HEK293 (cell line): Measurements from ENCODE around the gene DGKD.

Experiments used
- CTCF ChIA-PET: fragments of 350-600 bp; formaldehyde crosslinking; extraction: SDS; loops from one replicate; lab custom pipeline; 2021; ENCODE audit warnings: antibody characterized with exemption; lab: Yijun Ruan, JAX
- POLR2A ChIA-PET: fragments of 300-600 bp; formaldehyde crosslinking; extraction: SDS; loops from one replicate; lab custom pipeline; 2020; ENCODE audit warnings: antibody characterized with exemption, inconsistent platforms; lab: Yijun Ruan, JAX
- H3K27ac ChIP-seq: fragments of 200-500 bp; sonication (Bioruptor generic); 2 replicates; pipeline ENCODE4 v1.5.1; 2014; ENCODE audit warnings: low read depth, low read length, control low read depth, inconsistent platforms; ENCODE audit errors: extremely low read depth
- H3K36me3 ChIP-seq, 2 experiments: fragments of 200-500 bp in 1 of 2; sonication (Bioruptor generic) in 1 of 2; 1 replicate in 1 of 2; 2 replicates in 1 of 2; pipeline ENCODE4 v1.5.1; 2014 to 2017; ENCODE audit warnings: inconsistent platforms in 2 of 2, low read length in 2 of 2; ENCODE audit not compliant: control insufficient read depth in 2 of 2, insufficient read depth in 1 of 2
- H3K4me1 ChIP-seq: fragments of 200-500 bp; sonication (Bioruptor generic); 2 replicates; pipeline ENCODE4 v1.5.1; 2014; ENCODE audit warnings: mild to moderate bottlenecking, low read length, inconsistent platforms; ENCODE audit not compliant: control insufficient read depth, insufficient read depth
- H3K4me3 ChIP-seq: 2 replicates; pipeline ENCODE4 v1.5.1; 2011; ENCODE audit warnings: low read depth, mild to moderate bottlenecking, control low read depth, low read length, moderate library complexity
- H3K9me3 ChIP-seq: fragments of 200-500 bp; sonication (Bioruptor generic); 2 replicates; pipeline ENCODE4 v1.5.1; 2014; ENCODE audit warnings: low read depth, low read length, inconsistent platforms; ENCODE audit not compliant: control insufficient read depth, insufficient read depth
- KLF17 ChIP-seq: fragments of 450-650 bp; formaldehyde crosslinking; IDR thresholded peaks from 2 replicates; pipeline ENCODE4 v1.5.1; 2016; ENCODE audit warnings: missing biosample characterization, missing genetic modification characterization
- TRIM28 ChIP-seq: IDR thresholded peaks from 2 replicates; pipeline ENCODE4 v1.6.1; 2011; ENCODE audit warnings: low read length, control low read depth, borderline replicate concordance
- ZNF114 ChIP-seq: fragments of 450-650 bp; formaldehyde crosslinking; IDR thresholded peaks from 2 replicates; pipeline ENCODE4 v1.5.0; 2017; ENCODE audit warnings: missing biosample characterization, missing genetic modification characterization
- ZNF132 ChIP-seq: fragments of 450-650 bp; formaldehyde crosslinking; IDR thresholded peaks from 2 replicates; pipeline ENCODE4 v1.5.1; 2017; ENCODE audit warnings: missing biosample characterization, missing genetic modification characterization, borderline replicate concordance
- ZNF133 ChIP-seq: fragments of 450-650 bp; formaldehyde crosslinking; IDR thresholded peaks from 2 replicates; pipeline ENCODE4 v1.5.1; 2016; ENCODE audit warnings: missing biosample characterization, missing genetic modification characterization
- ZNF202 ChIP-seq: fragments of 450-650 bp; formaldehyde crosslinking; IDR thresholded peaks from 2 replicates; pipeline ENCODE4 v1.5.1; 2016; ENCODE audit warnings: missing biosample characterization, missing genetic modification characterization, borderline replicate concordance
- ZNF394 ChIP-seq: fragments of 450-650 bp; formaldehyde crosslinking; IDR thresholded peaks from 2 replicates; pipeline ENCODE4 v1.5.1; 2016; ENCODE audit warnings: missing biosample characterization, missing genetic modification characterization, mild to moderate bottlenecking, moderate library complexity, borderline replicate concordance
- ZNF48 ChIP-seq: fragments of 450-650 bp; formaldehyde crosslinking; IDR thresholded peaks from 2 replicates; pipeline ENCODE4 v1.5.1; 2016; ENCODE audit warnings: missing biosample characterization, missing genetic modification characterization
- ZNF529 ChIP-seq: fragments of 450-650 bp; formaldehyde crosslinking; IDR thresholded peaks from 2 replicates; pipeline ENCODE4 v1.5.1; 2017; ENCODE audit warnings: missing genetic modification characterization, missing biosample characterization; ENCODE audit not compliant: insufficient replicate concordance
- ZNF548 ChIP-seq: fragments of 450-650 bp; formaldehyde crosslinking; IDR thresholded peaks from 2 replicates; pipeline ENCODE4 v1.5.1; 2016; ENCODE audit warnings: missing biosample characterization, missing genetic modification characterization
- ZNF596 ChIP-seq: fragments of 450-650 bp; IDR thresholded peaks from 2 replicates; pipeline ENCODE4 v1.5.0; 2018; ENCODE audit warnings: missing biosample characterization, mild to moderate bottlenecking, missing genetic modification characterization, moderate library complexity
- ZNF610 ChIP-seq: fragments of 450-650 bp; formaldehyde crosslinking; IDR thresholded peaks from 2 replicates; pipeline ENCODE4 v1.5.1; 2016; ENCODE audit warnings: missing biosample characterization, missing genetic modification characterization, borderline replicate concordance
- ZNF629 ChIP-seq: fragments of 450-650 bp; formaldehyde crosslinking; IDR thresholded peaks from 2 replicates; pipeline ENCODE4 v1.5.1; 2017; ENCODE audit warnings: missing biosample characterization, missing genetic modification characterization
- ZNF701 ChIP-seq: fragments of 450-650 bp; formaldehyde crosslinking; IDR thresholded peaks from 2 replicates; pipeline ENCODE4 v1.5.1; 2016; ENCODE audit warnings: missing biosample characterization, missing genetic modification characterization
- ZNF768 ChIP-seq: fragments of 450-650 bp; formaldehyde crosslinking; IDR thresholded peaks from 2 replicates; pipeline ENCODE4 v1.5.1; 2018; ENCODE audit warnings: missing biosample characterization, mild to moderate bottlenecking, missing genetic modification characterization
- ZNF785 ChIP-seq: fragments of 450-650 bp; formaldehyde crosslinking; IDR thresholded peaks from 2 replicates; pipeline ENCODE4 v1.5.1; 2016; ENCODE audit warnings: missing biosample characterization, missing genetic modification characterization
- TF ChIP-seq, protein P1 (sequence below): fragments of 450-650 bp; formaldehyde crosslinking; IDR thresholded peaks from 2 replicates; pipeline ENCODE4 v1.5.1; 2016; ENCODE audit warnings: missing biosample characterization, missing genetic modification characterization
- TF ChIP-seq, protein P2 (sequence below): fragments of 450-650 bp; formaldehyde crosslinking; IDR thresholded peaks from 2 replicates; pipeline ENCODE4 v1.5.1; 2016; ENCODE audit warnings: missing biosample characterization, missing genetic modification characterization
- TF ChIP-seq, protein P3 (sequence below): fragments of 450-650 bp; formaldehyde crosslinking; IDR thresholded peaks from 2 replicates; pipeline ENCODE4 v1.5.1; 2016; ENCODE audit warnings: missing biosample characterization, missing genetic modification characterization, low read depth
- TF ChIP-seq, protein P4 (sequence below): fragments of 450-650 bp; formaldehyde crosslinking; IDR thresholded peaks from 2 replicates; pipeline ENCODE4 v1.5.1; 2016; ENCODE audit warnings: missing biosample characterization, missing genetic modification characterization

Gene DGKD

GRCh38 chr2:233489143-233489542, 134.8 kb downstream of the DGKD start:
- no peak overlapping the region for H3K4me3 ChIP-seq
- no peak for TF ChIP-seq ZNF785
- no peak for TF ChIP-seq ZNF202 (tag by site-specific recombination)
- no peak for TF ChIP-seq ZNF610
- no peak for TF ChIP-seq ZNF48 (tag by site-specific recombination)
- TF ChIP-seq ZNF394 (tag by site-specific recombination): no peak
- no peak for TF ChIP-seq ZNF529
- TF ChIP-seq KLF17 (tag by site-specific recombination): no peak
- TF ChIP-seq ZNF768 (tag by site-specific recombination): no peak
- TF ChIP-seq ZNF133: no peak
- TF ChIP-seq ZNF629: no peak
- no peak for TF ChIP-seq ZNF114 (tag by site-specific recombination)
- no peak for TF ChIP-seq ZNF132 (tag by site-specific recombination)
- TF ChIP-seq, all 188 proteins: peak for 0
- Histone ChIP-seq H3K36me3 (peaks cover 0 to 79% of the 10 kb centered on the region in 2 experiments), H3K27ac (no peak overlapping the region), H3K9me3 (no peaks in the 10 kb centered on the region), H3K4me1 (no peaks in the 10 kb centered on the region)
- CTCF ChIA-PET: no interaction called here
- POLR2A ChIA-PET: no interaction called here

DNA sequence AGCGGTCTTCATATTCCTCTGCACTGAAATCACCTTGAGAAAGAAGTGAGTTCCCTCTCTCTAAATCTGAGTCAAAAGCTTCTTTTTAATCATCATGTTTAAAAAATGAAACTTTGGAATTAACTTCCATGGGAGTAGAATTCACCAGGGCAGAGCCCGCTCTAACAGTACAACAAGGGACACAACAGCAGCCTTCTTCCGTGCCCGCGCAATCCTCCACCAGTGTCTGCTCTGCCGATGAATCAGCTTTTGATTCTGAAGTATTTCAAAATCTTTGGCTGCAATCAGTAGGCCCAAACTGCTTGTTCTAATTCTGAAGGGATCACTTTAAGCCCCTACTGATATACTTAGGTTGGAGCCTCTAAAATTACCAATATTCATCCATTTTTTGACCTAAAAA, 135.4 kb downstream of the DGKD start:
- Histone ChIP-seq H3K4me1 (no peaks in the 10 kb centered on the region), H3K36me3 (peaks cover 3 to 74% of the 10 kb centered on the region in 2 experiments), H3K4me3 (no peak overlapping the region), H3K9me3 (no peaks in the 10 kb centered on the region), H3K27ac (no peak overlapping the region)
- ChIA-PET CTCF (no interaction called here), POLR2A (no interaction called here)
- TF ChIP-seq, protein P1, sequence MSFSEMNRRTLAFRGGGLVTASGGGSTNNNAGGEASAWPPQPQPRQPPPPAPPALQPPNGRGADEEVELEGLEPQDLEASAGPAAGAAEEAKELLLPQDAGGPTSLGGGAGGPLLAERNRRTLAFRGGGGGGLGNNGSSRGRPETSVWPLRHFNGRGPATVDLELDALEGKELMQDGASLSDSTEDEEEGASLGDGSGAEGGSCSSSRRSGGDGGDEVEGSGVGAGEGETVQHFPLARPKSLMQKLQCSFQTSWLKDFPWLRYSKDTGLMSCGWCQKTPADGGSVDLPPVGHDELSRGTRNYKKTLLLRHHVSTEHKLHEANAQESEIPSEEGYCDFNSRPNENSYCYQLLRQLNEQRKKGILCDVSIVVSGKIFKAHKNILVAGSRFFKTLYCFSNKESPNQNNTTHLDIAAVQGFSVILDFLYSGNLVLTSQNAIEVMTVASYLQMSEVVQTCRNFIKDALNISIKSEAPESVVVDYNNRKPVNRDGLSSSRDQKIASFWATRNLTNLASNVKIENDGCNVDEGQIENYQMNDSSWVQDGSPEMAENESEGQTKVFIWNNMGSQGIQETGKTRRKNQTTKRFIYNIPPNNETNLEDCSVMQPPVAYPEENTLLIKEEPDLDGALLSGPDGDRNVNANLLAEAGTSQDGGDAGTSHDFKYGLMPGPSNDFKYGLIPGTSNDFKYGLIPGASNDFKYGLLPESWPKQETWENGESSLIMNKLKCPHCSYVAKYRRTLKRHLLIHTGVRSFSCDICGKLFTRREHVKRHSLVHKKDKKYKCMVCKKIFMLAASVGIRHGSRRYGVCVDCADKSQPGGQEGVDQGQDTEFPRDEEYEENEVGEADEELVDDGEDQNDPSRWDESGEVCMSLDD (tag by site-specific recombination): no peak
- TF ChIP-seq ZNF596 (tag by site-specific recombination): no peak
- no peak for TF ChIP-seq TRIM28
- TF ChIP-seq, protein P2, sequence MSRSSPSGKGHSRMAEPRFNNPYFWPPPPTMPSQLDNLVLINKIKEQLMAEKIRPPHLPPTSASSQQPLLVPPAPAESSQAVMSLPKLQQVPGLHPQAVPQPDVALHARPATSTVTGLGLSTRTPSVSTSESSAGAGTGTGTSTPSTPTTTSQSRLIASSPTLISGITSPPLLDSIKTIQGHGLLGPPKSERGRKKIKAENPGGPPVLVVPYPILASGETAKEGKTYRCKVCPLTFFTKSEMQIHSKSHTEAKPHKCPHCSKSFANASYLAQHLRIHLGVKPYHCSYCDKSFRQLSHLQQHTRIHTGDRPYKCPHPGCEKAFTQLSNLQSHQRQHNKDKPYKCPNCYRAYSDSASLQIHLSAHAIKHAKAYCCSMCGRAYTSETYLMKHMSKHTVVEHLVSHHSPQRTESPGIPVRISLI: no peak
- TF ChIP-seq, protein P3, sequence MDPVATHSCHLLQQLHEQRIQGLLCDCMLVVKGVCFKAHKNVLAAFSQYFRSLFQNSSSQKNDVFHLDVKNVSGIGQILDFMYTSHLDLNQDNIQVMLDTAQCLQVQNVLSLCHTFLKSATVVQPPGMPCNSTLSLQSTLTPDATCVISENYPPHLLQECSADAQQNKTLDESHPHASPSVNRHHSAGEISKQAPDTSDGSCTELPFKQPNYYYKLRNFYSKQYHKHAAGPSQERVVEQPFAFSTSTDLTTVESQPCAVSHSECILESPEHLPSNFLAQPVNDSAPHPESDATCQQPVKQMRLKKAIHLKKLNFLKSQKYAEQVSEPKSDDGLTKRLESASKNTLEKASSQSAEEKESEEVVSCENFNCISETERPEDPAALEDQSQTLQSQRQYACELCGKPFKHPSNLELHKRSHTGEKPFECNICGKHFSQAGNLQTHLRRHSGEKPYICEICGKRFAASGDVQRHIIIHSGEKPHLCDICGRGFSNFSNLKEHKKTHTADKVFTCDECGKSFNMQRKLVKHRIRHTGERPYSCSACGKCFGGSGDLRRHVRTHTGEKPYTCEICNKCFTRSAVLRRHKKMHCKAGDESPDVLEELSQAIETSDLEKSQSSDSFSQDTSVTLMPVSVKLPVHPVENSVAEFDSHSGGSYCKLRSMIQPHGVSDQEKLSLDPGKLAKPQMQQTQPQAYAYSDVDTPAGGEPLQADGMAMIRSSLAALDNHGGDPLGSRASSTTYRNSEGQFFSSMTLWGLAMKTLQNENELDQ (tag by site-specific recombination): no peak
- no peak for TF ChIP-seq ZNF701 (tag by site-specific recombination)
- TF ChIP-seq ZNF548 (tag by site-specific recombination): no peak
- TF ChIP-seq, protein P4, sequence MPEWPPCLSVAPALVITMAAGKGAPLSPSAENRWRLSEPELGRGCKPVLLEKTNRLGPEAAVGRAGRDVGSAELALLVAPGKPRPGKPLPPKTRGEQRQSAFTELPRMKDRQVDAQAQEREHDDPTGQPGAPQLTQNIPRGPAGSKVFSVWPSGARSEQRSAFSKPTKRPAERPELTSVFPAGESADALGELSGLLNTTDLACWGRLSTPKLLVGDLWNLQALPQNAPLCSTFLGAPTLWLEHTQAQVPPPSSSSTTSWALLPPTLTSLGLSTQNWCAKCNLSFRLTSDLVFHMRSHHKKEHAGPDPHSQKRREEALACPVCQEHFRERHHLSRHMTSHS: no peak
